GM12878 (cell line): ENCODE results near the gene MARCHF10. TPM values are rescaled to one million over a fixed set of nuclear protein-coding genes. Genes with fewer than 3 reads are reported as not detected.

Experiments used
- ATAC-seq: fragments of 200-7000 bp; cut with Tn5 transposase; 3 replicates; pipeline ENCODE4 v1.9.1; 2020; ENCODE audit warnings: mild to moderate bottlenecking, moderate library complexity
- BruUV-seq: library from RNA; stranded (reverse); fragments of 400-500 nt; replicated peaks from 2 replicates; lab custom pipeline; 2021; lab: Mats Ljungman, UMichigan
- CTCF ChIA-PET: fragments of 300-600 bp; sonication (Branson Sonifier 250); formaldehyde crosslinking; extraction: SDS; loops from one replicate; lab custom pipeline; 2021; ENCODE audit warnings: inconsistent platforms; lab: Yijun Ruan, JAX
- POLR2A ChIA-PET: fragments of 350-600 bp; formaldehyde crosslinking; extraction: SDS; loops from one replicate; lab custom pipeline; 2021; ENCODE audit warnings: inconsistent platforms; lab: Charles Lee
- RAD21 ChIA-PET: fragments of 300-600 bp; sonication (Branson Sonifier 250); formaldehyde crosslinking; loops from one replicate; lab custom pipeline; 2023; ENCODE audit warnings: antibody characterized with exemption; ENCODE audit not compliant: unreplicated experiment; lab: Charles Lee
- SMC1A ChIA-PET: fragments of 300-600 bp; sonication (Branson Sonifier 250); formaldehyde crosslinking; loops from one replicate; lab custom pipeline; 2023; ENCODE audit not compliant: unreplicated experiment, uncharacterized antibody; lab: Charles Lee
- DNase-seq: peaks from one replicate; pipeline ENCODE4 v3.0.0-alpha.2; 2011; ENCODE audit warnings: low read depth, low spot score
- FAIRE-seq: peaks from 3 replicates; lab custom pipeline; 2011; peaks lifted over from hg19 to GRCh38; lab: Jason Lieb, UNC
- H2AFZ ChIP-seq: 2 replicates; pipeline ENCODE4 v1.6.0; 2011; ENCODE audit warnings: low read depth, low read length, control low read depth; ENCODE audit not compliant: control insufficient read depth
- H3K27ac ChIP-seq: 2 replicates; pipeline ENCODE4 v1.5.1; 2011; ENCODE audit warnings: control low read depth; ENCODE audit not compliant: control insufficient read depth, insufficient read depth
- H3K27me3 ChIP-seq, 2 experiments: replicated peaks in 1 of 2; 2 replicates each; pipeline versions ENCODE4 v1.6.0 to v1.6.1; 2011; ENCODE audit warnings: low read length in 1 of 2; ENCODE audit not compliant: control insufficient read depth in 2 of 2, insufficient read depth in 2 of 2
- H3K36me3 ChIP-seq, 2 experiments: 2 replicates each; pipeline ENCODE4 v1.5.1; 2011; ENCODE audit warnings: low read length in 1 of 2; ENCODE audit not compliant: control insufficient read depth in 2 of 2, insufficient read depth in 2 of 2
- H3K4me1 ChIP-seq: 2 replicates; pipeline ENCODE4 v1.6.1; 2011; ENCODE audit warnings: mild to moderate bottlenecking, low read length, moderate library complexity, mixed read lengths; ENCODE audit not compliant: control insufficient read depth, insufficient read depth
- H3K4me2 ChIP-seq: 2 replicates; pipeline ENCODE4 v1.6.0; 2011; ENCODE audit warnings: control low read depth; ENCODE audit not compliant: control insufficient read depth, insufficient read depth
- H3K4me3 ChIP-seq: fragments of 200-600 bp; sonication (generic); 2 replicates; pipeline ENCODE4 v1.5.1; 2016
- H3K79me2 ChIP-seq: 2 replicates; pipeline ENCODE4 v1.6.0; 2011; ENCODE audit warnings: low read length; ENCODE audit not compliant: control insufficient read depth, insufficient read depth
- H3K9ac ChIP-seq: 2 replicates; pipeline ENCODE4 v1.8.0; 2011; ENCODE audit warnings: low read length, control low read depth, mixed read lengths; ENCODE audit not compliant: control insufficient read depth, insufficient read depth
- H3K9me3 ChIP-seq: replicated peaks from 3 replicates; pipeline ENCODE4 v1.5.1; 2011; ENCODE audit warnings: mild to moderate bottlenecking, low read length; ENCODE audit not compliant: control insufficient read depth, insufficient read depth
- H4K20me1 ChIP-seq: 2 replicates; pipeline ENCODE4 v1.6.0; 2011; ENCODE audit not compliant: control insufficient read depth, insufficient read depth
- BMI1 ChIP-seq: fragments of 450-650 bp; IDR thresholded peaks from 2 replicates; pipeline ENCODE4 v1.6.1; 2016; ENCODE audit warnings: mild to moderate bottlenecking, moderate library complexity, borderline replicate concordance
- CBX3 ChIP-seq: fragments of 200-600 bp; sonication (generic); IDR thresholded peaks from 2 replicates; pipeline ENCODE4 v1.6.1; 2016; ENCODE audit warnings: low read depth, borderline replicate concordance
- CEBPZ ChIP-seq: fragments of 150-350 bp; IDR thresholded peaks from 2 replicates; pipeline ENCODE4 v1.6.1; 2016; ENCODE audit warnings: low read depth, low read length
- JUND ChIP-seq: IDR thresholded peaks from 2 replicates; pipeline ENCODE4 v1.6.1; 2012; ENCODE audit warnings: low read depth, mild to moderate bottlenecking, low read length, improper control_type of control experiment, moderate library complexity
- NRF1 ChIP-seq: conservative IDR thresholded peaks from 2 replicates; pipeline ENCODE4 v1.6.1; 2011; ENCODE audit warnings: mild to moderate bottlenecking, low read depth, low read length, improper control_type of control experiment
- SKIL ChIP-seq: fragments of 450-650 bp; IDR thresholded peaks from 2 replicates; pipeline ENCODE4 v1.6.1; 2017; ENCODE audit warnings: mild to moderate bottlenecking, low read depth, inconsistent platforms; ENCODE audit not compliant: poor library complexity, severe bottlenecking
- SMARCA5 ChIP-seq: fragments of 450-650 bp; IDR thresholded peaks from 2 replicates; pipeline ENCODE4 v1.6.1; 2017; ENCODE audit warnings: mild to moderate bottlenecking
- TBL1XR1 ChIP-seq: IDR thresholded peaks from 2 replicates; pipeline ENCODE4 v1.6.1; 2012; ENCODE audit warnings: low read depth, low read length, improper control_type of control experiment
- ZBTB40 ChIP-seq: fragments of 450-650 bp; IDR thresholded peaks from 2 replicates; pipeline ENCODE4 v1.6.1; 2016; ENCODE audit warnings: mild to moderate bottlenecking, moderate library complexity, borderline replicate concordance
- ZNF622 ChIP-seq: fragments of 450-650 bp; IDR thresholded peaks from 2 replicates; pipeline ENCODE4 v1.6.1; 2017; ENCODE audit warnings: mild to moderate bottlenecking, inconsistent platforms
- ZSCAN29 ChIP-seq: fragments of 450-650 bp; IDR thresholded peaks from 2 replicates; pipeline ENCODE4 v1.6.1; 2017; ENCODE audit warnings: mild to moderate bottlenecking, moderate library complexity
- WGBS: methylation state at CpG from one replicate; pipeline ENCODE4 v1.1.6; 2016; ENCODE audit warnings: low lambda C conversion rate; ENCODE audit not compliant: insufficient replicate concordance, insufficient coverage; ENCODE audit errors: missing lambda C conversion rate; 5-methylcytosine and 5-hydroxymethylcytosine counted together
- in situ Hi-C: fragments of 300-500 bp; cut with MboI; formaldehyde crosslinking; loops from 9 replicates; pipeline ENCODE4 v1.14.3; 2018; ENCODE audit warnings: mixed read lengths
- intact Hi-C: fragments of 100-400 bp; cut with micrococcal nuclease; formaldehyde crosslinking; loops from one replicate; pipeline ENCODE4 v1.14.2; 2022; ENCODE audit not compliant: unreplicated experiment
- polyA plus RNA-seq, 11 experiments: library from polyadenylated mRNA; depleted of rRNA in 4 of 11; unstranded in 6 of 11; stranded (reverse) in 5 of 11; fragments of >200 nt; fragmentation: Nextera tagmentation in 4 of 11; fragmentation: Illumina TruSeq in 1 of 11; extraction: Ambion mirVana in 4 of 11; extraction: Trizol in 1 of 11; gene quantifications; 1 replicate in 1 of 11; 2 replicates in 10 of 11; pipeline versions ENCODE4 v1.2.1 to v1.2.3, GENCODE V29; 2011 to 2016; ENCODE audit warnings: inconsistent platforms in 2 of 11, missing spikeins in 2 of 11, low read depth in 1 of 11
- total RNA-seq, 4 experiments: library from RNA; depleted of rRNA in 3 of 4; stranded (reverse); fragments of >200 nt in 3 of 4; fragmentation: Illumina TruSeq in 1 of 4; extraction: Trizol in 1 of 4; gene quantifications; 2 replicates each; pipeline versions ENCODE4 v1.2.1 to v1.2.3, GENCODE V29; 2013 to 2021

MARCHF10 gene
- total and polyA plus RNA-seq, 10 of the 15 experiments (the other 5 are each of a cell fraction or from before 2014, with no cell fraction given): 0.11 to 0.24 TPM; not detected in 8

GRCh38 chr17:62746941-62747340 is 61.2 kb downstream of the MARCHF10 start:
- no peaks in the 10 kb centered on the region for H3K36me3 ChIP-seq
- ChIA-PET RAD21 (no interaction called here), POLR2A (no interaction called here), SMC1A (no interaction called here), CTCF (no interaction called here)
- no peaks in the 10 kb centered on the region; a peak in 2 of 4 replicates for H3K27me3 ChIP-seq
- intact Hi-C loops: no loop called here
- no peaks in the 10 kb centered on the region for H3K9me3 ChIP-seq
- no peak overlapping the region for H3K4me3 ChIP-seq
- no peak overlapping the region for H3K4me2 ChIP-seq
- H3K4me1 ChIP-seq: no peaks in the 10 kb centered on the region
- no TSS peak for BruUV-seq
- FAIRE-seq (no peak), ATAC-seq (no peak), DNase-seq (no peak)
- H4K20me1 ChIP-seq: no peaks in the 10 kb centered on the region
- no peak overlapping the region for H3K27ac ChIP-seq
- H3K79me2 ChIP-seq: no peaks in the 10 kb centered on the region
- H3K9ac ChIP-seq: no peak overlapping the region
- TF ChIP-seq CBX3 (no peak), SKIL (no peak), CEBPZ (no peak), TBL1XR1 (no peak), SMARCA5 (no peak), JUND (no peak), BMI1 (no peak), ZBTB40 (no peak), NRF1 (no peak), ZSCAN29 (no peak), ZNF622 (no peak)
- no peak overlapping the region for H2AFZ ChIP-seq
- in situ Hi-C loops: no loop called here
- 51% methylated on average over 8 of the region's 8 CpGs for WGBS
